HG03575 (cell line): ENCODE data around the gene RCAN2.

Experiments used
- ATAC-seq: cut with Tn5 transposase; IDR thresholded peaks from one replicate; pipeline ENCODE4 v1.9.1; 2021; ENCODE audit not compliant: unreplicated experiment, insufficient number of reproducible peaks, low FRiP score; ENCODE audit errors: extremely low read depth

RCAN2 gene

DNA sequence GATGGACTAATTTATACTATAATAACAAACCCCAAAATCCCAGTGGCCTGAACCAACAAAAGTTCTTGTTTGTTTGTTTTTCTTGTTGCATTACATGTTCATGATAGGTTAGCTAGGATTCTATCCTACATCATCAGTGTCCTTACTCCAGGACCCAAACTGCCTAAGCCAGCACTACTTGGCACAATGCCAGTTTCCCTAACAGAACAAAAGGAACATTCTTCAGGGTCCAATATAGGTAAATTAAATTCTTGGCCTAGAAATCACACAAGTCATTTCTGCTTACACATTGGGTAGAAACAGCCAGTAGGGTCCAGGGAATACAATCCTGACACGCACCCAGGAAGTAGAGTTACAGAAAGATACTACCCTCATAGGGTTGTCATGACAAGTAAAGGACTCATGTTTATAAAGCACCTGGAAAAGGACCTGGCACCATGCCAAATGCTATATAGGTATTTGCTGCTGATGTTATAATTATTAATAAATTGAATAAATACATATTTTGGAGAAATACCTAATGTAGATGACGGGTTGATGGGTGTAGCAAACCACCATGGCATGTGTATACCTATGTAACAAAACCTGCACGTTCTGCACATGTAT, 38.8 kb downstream of the RCAN2 start:
- no peak for ATAC-seq

DNA sequence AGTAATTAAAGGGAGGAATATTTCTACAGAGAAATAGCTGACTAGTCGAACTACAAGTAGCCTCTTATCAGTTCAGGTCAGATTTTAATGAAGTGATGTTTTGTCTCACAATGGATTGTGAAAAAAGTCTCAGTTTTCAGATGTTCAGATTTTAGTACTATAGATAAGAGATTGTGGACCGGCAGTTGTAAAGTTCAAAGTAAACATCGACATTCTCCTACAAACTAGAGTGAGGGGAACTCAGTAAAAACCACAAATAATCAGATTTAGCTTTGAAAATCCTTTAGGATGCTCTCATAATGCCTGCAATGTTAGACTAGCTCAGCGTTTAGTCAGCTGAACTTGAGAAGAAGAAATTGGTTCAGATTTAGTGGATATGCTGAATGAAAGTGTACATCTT, 39.9 kb downstream of the RCAN2 start:
- ATAC-seq = no peak

DNA sequence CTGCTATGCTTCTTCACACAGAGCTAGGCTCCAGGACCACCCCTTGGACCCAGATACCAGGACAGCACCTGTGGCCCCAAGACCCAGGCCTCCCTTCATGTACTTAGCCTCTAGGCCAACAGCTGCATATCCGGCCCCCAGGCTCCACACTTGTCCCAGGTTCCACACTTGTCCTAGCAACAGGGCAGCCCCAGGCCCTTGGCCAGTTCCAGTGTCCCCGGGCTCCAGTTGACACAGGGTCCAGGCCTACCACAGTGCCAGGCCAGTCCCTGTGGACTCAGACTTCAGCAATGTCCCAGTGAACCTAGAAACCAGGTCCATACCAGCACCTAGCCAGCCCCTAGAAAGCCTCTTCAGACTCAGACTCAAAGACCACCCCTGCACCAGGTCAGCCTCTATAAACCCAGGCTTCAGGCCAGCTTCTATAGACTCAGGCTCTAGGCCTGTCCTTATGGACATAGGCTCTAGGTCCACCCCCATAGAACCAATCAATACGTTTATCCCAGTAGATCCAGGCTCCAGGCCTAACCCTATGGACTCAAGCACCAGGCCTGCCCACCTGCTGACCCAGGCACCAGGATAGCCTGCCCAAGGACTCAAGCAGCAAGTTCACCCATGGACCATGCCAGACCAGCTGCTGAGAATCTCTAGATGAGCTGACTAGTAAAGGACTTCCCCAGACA, 46.3 kb downstream of the RCAN2 start:
- no peak for ATAC-seq

DNA sequence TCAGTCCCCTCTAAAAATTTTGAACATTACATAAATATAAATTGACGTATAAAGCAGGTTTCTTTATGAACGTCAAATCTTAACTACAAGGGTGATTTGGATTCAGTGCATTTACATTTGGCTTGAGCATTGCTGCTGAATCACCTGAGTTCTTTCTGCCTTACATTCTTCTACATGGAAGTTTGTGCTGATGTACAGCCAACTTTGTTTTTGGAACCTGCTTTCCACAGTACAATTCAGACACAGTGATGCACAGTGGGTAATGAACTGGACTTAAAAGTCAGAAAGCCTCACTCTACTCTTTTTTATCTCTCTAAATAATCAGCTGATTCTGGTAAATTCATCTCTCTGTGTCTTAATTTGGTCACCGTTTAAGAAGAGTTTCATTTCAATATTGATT, 47.6 kb downstream of the RCAN2 start:
- no peak for ATAC-seq

DNA sequence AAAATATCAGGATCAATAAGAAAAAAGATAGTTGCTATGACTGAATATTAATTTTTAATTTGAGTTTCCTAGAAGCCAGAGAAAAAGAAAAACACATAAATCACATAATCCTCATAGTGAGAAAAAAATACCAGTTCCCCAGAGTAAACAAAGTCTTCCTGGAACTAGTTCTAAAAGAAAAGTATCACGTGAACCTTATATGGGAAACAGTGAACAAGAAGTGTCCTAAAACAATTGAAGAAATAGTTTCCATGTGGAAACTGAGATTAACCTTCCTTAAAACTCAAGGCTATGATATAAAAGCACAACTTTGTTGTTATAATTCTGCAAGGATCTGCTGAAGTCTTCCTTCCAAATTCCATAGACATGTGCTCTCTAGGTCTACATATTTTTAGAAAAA, 50.6 kb downstream of the RCAN2 start:
- ATAC-seq = no peak

DNA sequence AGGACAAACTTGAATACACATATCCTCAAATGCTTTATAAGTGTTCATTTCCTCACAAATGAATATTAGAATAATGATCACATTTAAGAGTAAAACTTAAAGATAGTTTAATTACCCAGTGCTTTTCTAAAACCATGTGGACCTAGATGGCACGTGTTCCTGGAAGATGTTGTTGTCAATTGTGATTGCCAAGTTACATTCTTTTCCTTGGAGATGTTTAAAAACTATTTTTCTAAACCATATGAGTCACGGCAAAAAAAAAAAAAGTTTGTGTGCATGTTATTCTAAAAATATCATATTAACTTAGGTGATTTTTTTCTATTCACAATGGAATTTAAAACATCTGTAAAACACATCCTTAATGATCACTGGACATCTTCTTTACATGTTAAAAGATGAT, 51.1 kb downstream of the RCAN2 start:
- ATAC-seq = no peak

DNA sequence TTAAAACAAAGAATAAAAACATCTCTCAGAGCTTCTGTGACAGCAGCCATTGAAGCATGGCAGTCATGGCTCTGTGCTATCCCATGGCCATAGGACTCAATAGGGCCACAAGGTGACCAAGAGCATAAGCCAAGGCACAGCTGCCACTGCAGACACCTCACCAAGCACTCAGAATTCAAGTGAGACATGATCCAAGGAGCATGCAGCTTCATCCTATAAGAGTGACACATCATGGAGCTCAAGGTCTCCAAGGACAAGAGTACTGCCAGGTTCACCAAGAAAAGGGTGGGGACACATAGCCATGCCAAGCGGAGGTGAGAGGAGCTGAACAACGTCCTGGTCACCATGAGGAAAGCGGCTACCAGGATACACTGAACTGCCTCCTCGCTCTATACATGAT, 53.0 kb downstream of the RCAN2 start:
- no peak for ATAC-seq

DNA sequence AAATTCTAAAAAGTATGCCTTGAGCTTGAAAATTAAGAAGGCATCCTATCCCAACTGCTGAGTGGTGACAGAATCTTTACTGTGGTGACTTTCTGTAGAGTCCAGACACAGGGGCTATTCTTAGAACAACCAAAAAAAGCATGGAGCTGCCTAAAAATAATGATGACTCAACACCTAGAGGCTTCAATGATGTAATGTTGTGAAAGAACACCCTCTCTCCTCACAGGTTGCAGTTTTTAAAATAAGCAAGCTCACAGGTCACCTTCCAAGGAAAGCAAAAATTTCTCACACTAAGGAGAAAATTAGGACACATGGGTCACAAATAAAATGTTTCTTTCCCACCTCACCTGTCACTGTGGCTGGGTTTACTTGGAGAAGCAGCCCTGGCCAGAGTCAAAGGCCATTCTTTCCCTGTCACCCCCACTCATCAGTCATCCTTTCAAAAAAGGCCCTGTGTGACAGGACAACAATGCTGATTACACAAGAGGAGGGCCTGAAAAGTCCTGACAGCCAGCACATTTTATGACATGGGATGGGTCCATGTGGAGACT, 53.5 kb downstream of the RCAN2 start:
- no peak for ATAC-seq

DNA sequence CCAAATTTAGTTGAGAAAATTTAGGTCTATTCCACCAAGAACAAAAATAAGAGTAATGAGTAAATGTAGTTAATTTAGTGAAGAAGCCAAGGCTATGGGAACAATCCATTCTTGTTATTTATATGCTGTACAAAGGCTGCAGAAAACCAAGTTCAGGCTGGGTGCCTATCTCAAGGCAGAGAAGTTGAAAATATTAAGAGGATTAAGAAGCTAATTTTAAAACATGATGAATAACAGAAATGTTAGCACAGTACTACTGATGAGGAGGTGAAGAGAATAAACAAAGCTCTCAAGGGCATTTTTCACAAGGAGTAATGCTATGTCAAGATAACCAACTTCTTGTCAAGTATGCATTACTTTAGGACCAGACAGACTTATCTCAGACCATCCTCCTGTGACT, 68.6 kb downstream of the RCAN2 start:
- ATAC-seq = no peak

DNA sequence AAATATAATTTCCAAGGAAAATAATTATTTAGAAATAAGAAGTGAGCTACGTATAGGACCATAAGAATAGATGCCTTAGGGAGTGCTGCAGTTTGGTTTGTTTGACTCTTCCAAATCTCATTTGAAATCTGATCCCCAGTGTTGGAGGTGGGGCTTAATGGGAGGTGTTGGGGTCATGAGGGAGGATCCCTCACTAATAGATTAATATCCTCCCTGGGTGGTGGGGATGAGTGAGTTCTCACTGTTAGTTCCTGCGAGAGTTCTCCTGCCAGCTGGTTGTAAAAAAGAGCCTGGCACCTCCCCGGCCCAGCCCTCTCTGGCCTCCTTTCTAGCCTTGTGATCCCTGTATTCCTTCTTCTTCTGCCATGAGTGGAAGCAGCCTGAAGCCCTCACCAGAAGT, 69.3 kb downstream of the RCAN2 start:
- no peak for ATAC-seq

DNA sequence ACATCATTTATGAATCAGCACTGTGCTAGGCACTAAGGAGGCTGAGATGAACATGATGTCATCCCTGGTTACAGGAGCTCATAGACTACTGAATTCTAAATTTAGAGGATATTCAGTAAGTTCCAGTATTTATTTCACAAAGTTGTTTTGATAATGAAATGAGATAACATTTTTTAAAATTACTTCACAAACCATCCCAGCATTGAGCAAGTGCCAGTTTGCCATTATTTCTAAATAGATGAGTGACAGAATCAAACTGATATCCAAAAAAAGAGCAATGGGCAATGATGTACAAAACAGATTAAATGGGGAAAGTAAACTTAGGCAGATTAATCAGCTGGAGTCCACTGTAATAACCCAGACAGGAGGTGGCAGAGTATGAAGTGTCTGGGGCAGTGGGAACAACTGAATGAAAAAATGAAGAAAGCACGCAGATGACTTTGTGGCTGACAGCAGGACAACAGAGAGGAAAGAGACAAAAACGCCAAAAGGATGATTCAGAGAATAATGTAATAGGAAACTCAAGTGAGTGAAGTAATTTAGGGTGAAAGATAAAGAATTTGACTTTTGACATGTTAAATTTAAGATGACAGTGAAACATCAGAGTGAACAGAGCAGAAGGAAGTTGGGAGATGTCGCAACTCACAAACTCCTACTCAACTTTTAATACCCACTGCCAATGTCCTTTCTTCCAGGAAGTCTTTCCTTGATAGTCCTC, 70.2 kb downstream of the RCAN2 start:
- no peak for ATAC-seq

DNA sequence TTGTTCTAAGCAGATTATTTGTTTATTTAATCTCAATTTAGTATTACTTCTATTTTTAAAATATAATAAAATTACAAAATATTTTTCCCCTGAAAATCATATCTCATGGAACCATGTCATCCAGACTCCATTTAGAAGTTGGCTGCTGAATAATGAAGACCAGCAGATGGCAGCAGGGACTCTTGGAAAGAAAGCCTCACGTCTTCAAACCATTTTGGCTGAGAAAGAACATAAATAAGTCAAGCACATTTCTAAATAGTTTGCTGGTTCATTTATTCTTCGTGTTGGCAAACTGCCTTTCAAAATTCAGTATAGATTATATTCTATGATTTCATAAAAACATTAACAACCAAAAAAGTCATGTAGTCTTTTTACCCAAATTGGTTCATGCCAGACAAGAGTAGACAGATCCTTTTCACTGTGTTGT, 71.7 kb downstream of the RCAN2 start:
- no peak for ATAC-seq

DNA sequence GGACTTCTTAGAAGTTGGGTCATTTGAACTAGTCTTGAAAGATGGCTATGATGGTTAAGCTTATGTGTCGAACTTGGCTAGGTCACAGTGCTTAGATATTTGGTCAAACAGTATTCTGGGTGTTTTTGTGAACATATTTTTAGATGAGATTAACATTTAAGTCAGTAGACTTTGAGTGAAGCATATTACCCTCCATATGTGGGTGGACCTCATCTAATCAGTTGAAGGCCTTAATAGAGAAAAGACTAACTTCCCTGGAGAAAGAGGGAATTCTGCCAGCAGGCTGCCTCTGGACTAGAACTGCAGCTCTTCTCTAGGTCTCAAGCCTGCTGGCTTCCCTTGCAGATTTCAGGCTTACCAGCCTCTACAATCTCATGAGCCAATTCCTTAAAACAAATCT, 76.9 kb downstream of the RCAN2 start:
- ATAC-seq = no peak

DNA sequence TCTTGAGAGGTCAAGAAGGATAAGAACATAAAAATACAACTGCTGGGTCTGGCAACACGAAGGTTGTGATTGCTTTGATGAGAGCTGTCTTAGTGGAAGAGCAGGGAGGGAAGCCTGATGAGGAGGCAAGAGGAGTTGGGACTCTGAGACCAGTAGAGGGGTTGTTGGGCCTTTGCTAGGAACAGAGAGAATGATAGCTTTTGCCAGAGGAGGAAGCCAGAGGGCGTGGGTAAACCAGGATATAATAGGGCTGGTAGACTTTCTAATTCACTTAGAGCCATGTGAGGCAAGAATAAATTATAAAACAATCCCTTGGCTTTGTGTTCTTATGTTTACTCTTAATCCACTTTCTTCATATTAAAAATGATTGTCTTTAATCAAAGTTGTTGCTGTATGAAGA, 78.6 kb downstream of the RCAN2 start:
- ATAC-seq = no peak

DNA sequence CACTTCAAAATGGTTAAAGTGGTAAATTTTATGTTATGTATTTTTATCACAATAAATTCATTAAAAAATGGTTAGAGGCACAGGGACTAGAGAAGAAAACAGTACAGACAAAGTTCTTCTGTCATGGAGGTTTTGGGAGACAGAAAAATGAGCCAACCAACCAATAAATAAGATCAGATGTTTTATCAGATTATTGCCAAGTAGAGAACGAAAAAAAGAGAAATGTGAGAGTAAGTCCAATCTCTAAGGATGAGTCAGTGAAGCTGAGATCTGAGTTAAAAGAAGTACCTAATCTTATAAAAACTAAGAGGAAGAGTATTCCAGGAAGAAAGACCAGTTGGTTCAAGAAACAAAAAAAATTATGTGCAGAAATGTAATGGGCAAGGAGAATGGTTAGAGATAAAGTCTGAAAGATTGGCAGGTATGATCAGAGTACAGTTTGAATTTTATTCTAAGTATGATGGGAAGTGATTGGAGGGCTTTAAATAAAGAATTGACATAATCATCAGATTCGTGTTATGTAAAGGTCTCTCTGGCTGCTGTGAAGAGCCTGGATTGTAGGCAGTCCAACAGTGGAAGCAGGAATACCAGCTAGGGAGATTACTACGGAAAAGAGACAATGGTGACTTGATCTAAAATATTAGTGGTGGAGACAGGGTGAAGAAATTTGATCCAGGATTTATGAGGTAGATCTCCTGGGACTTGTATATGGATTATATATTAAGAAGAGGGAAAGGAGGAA, 79.6 kb downstream of the RCAN2 start:
- ATAC-seq = no peak

DNA sequence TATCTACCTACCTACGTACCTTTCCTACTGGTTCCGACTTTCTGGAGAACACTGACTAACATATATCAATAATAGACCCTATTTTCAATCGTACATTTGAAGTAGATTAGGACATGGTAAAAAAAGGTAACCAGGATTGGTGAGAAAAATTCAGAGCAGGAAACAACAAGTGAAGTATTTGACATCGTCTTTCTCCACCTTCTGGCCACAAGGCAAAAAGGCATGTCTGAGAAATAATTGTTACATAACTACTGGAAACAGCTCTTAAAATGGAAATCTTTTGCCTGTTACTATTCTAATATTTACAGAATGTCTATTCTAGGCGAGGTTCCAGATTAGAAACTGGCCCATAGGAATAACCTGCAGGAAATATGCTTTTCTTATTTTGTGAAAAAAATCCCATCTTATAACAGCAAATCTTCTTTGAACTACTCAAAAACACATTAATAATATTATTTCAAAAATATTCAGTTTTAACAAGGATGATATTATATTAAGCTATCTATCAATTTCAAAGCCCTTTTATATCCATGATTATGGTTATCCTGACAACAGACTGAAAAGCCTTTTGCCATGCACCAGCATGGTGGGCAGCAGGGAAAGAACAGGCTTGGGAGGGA, 80.8 kb downstream of the RCAN2 start:
- ATAC-seq = no peak

DNA sequence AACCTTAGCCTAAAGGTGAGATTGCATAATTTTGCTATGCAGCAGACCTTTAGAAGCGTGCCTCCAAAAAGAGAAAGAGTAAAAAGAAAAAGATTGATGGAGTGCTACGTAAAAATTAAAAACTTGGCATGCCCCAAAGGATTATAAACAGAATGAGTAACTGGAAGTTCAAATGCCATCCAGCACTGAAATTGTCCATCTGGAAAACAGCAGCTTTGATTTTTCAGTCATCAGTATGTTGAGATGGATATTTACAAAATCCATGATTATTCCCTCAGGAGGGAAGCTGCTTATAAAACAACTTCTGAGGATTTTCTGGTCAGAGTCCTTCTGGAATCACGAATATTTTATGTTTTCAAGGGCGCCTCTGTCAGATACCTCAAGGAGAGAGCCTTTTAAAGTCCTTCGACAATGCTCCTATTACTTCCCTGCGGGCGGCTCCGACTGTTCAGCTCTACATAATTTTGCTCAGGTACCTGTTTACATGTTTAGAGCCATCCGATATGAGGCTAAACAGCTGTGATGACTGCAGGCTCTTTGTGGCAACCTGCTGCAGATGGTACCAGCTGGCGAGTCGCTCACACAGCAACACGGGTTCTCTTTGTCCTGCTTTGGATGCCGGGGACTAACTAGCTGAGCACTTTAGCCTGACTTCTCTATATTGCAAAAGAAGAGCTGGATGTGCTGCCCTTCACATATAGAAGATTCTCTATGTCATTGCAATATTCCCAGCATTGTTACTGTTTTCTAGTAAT, 83.3 kb downstream of the RCAN2 start:
- no peak for ATAC-seq

DNA sequence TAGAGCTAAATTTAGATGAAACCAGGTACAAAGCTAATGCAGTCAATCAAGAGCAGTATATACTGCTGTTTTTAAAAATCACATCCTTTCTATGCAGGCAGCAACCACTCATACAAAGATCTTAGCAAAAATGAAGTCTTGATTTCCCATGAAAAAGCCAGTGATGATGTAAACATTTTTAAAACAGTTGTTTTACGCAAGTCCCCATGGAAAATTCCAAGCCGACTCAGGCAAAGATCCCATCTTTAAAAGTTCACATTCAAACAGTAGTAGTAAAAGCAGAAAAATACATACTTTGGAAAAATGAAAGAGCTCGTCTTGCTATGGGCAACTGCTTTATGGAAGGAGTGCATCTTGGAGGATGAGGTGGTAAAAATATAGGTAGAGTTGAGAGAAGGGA, 84.0 kb downstream of the RCAN2 start:
- no peak for ATAC-seq
